WTC11 (cell line): Measurements from ENCODE around the gene ISM2. TPM values are rescaled to one million over a fixed set of nuclear protein-coding genes. Genes with fewer than 3 reads are reported as not detected.

ENCODE experiments used
- ATAC-seq: fragments of 200-7000 bp; cut with Tn5 transposase; 2 replicates; pipeline ENCODE4 v1.10.0; 2021; ENCODE audit warnings: mild to moderate bottlenecking, moderate library complexity
- CTCF ChIA-PET: fragments of 300-600 bp; sonication (Branson Sonifier 250); formaldehyde crosslinking; loops from one replicate; lab custom pipeline; 2021; ENCODE audit warnings: antibody characterized with exemption; lab: Charles Lee
- POLR2A ChIA-PET: fragments of 350-600 bp; sonication (Branson Sonifier 250); formaldehyde crosslinking; loops from one replicate; lab custom pipeline; 2021; ENCODE audit warnings: antibody characterized with exemption; lab: Charles Lee
- DNase-seq: peaks from one replicate; pipeline ENCODE4 v3.0.0; 2021; ENCODE audit warnings: low spot score
- H3K27ac Mint-ChIP-seq: 2 replicates; pipeline ENCODE4 v1.8.0; 2021; ENCODE audit warnings: mixed read lengths
- H3K27me3 Mint-ChIP-seq: 2 replicates; pipeline ENCODE4 v1.8.0; 2021; ENCODE audit warnings: low read depth, mild to moderate bottlenecking, moderate library complexity, mixed read lengths
- H3K36me3 Mint-ChIP-seq: 2 replicates; pipeline ENCODE4 v1.8.0; 2021; ENCODE audit warnings: mixed read lengths
- H3K4me1 Mint-ChIP-seq: 2 replicates; pipeline ENCODE4 v1.8.0; 2022; ENCODE audit warnings: mixed read lengths
- H3K4me3 Mint-ChIP-seq: 2 replicates; pipeline ENCODE4 v1.8.0; 2021; ENCODE audit warnings: mild to moderate bottlenecking, moderate library complexity, mixed read lengths
- H3K9me3 Mint-ChIP-seq: 2 replicates; pipeline ENCODE4 v1.8.0; 2021; ENCODE audit warnings: mixed read lengths
- CDX4 ChIP-seq: fragments of 250-450 bp; sonication (Bioruptor Pico); IDR thresholded peaks from 2 replicates; pipeline ENCODE4 v1.9.0; 2021; ENCODE audit warnings: moderate library complexity, mild to moderate bottlenecking, inconsistent platforms, borderline replicate concordance
- CREB1 ChIP-seq: sonication (generic); formaldehyde crosslinking; IDR thresholded peaks from 2 replicates; pipeline ENCODE4 v1.8.0; 2023; ENCODE audit warnings: mild to moderate bottlenecking, missing genetic modification reagents
- ELF4 ChIP-seq: sonication (generic); formaldehyde crosslinking; IDR thresholded peaks from 2 replicates; pipeline ENCODE4 v1.8.1; 2022; ENCODE audit warnings: low read depth, mild to moderate bottlenecking, moderate library complexity, missing genetic modification reagents
- FOXK1 ChIP-seq: sonication (generic); formaldehyde crosslinking; IDR thresholded peaks from 2 replicates; pipeline ENCODE4 v1.8.0; 2022; ENCODE audit warnings: mild to moderate bottlenecking, moderate library complexity, missing genetic modification reagents
- GABPB1 ChIP-seq: sonication (generic); formaldehyde crosslinking; IDR thresholded peaks from 2 replicates; pipeline ENCODE4 v1.8.1; 2023; ENCODE audit warnings: mild to moderate bottlenecking, missing genetic modification reagents
- GRHL2 ChIP-seq: fragments of 250-450 bp; sonication (Bioruptor Pico); IDR thresholded peaks from 2 replicates; pipeline ENCODE4 v1.8.0; 2022; ENCODE audit warnings: mild to moderate bottlenecking, moderate library complexity; ENCODE audit not compliant: insufficient replicate concordance, severe bottlenecking
- KAT7 ChIP-seq: sonication (generic); formaldehyde crosslinking; IDR thresholded peaks from 2 replicates; pipeline ENCODE4 v1.8.1; 2023; ENCODE audit warnings: missing genetic modification reagents, mild to moderate bottlenecking, borderline replicate concordance
- MAX ChIP-seq: sonication (generic); formaldehyde crosslinking; IDR thresholded peaks from 2 replicates; pipeline ENCODE4 v1.8.0; 2022; ENCODE audit warnings: mild to moderate bottlenecking, missing genetic modification reagents
- NR1H2 ChIP-seq: sonication (generic); formaldehyde crosslinking; IDR thresholded peaks from 2 replicates; pipeline ENCODE4 v1.9.0; 2021; ENCODE audit warnings: mild to moderate bottlenecking, moderate library complexity, missing genetic modification reagents
- NR2C2 ChIP-seq: sonication (generic); formaldehyde crosslinking; IDR thresholded peaks from 2 replicates; pipeline ENCODE4 v1.8.0; 2022; ENCODE audit warnings: mild to moderate bottlenecking, missing genetic modification reagents
- NR3C1 ChIP-seq: sonication (generic); formaldehyde crosslinking; conservative IDR thresholded peaks from 2 replicates; pipeline ENCODE4 v1.8.1; 2023; ENCODE audit warnings: low read depth, mild to moderate bottlenecking, missing genetic modification reagents
- OVOL2 ChIP-seq: fragments of 250-450 bp; sonication (Bioruptor Pico); IDR thresholded peaks from 2 replicates; pipeline ENCODE4 v1.9.0; 2021; ENCODE audit warnings: mild to moderate bottlenecking, borderline replicate concordance
- PREB ChIP-seq: sonication (generic); formaldehyde crosslinking; IDR thresholded peaks from 2 replicates; pipeline ENCODE4 v1.8.1; 2022; ENCODE audit warnings: mild to moderate bottlenecking, missing genetic modification reagents, moderate library complexity, borderline replicate concordance
- SP1 ChIP-seq: sonication (generic); formaldehyde crosslinking; conservative IDR thresholded peaks from 2 replicates; pipeline ENCODE4 v1.8.1; 2022; ENCODE audit warnings: missing genetic modification reagents
- TEAD4 ChIP-seq: sonication (generic); formaldehyde crosslinking; IDR thresholded peaks from 2 replicates; pipeline ENCODE4 v1.8.0; 2022; ENCODE audit warnings: mild to moderate bottlenecking, missing genetic modification reagents
- TP53 ChIP-seq: sonication (generic); formaldehyde crosslinking; IDR thresholded peaks from 2 replicates; pipeline ENCODE4 v1.8.1; 2023; ENCODE audit warnings: mild to moderate bottlenecking, missing genetic modification reagents
- USF1 ChIP-seq: sonication (generic); formaldehyde crosslinking; IDR thresholded peaks from 2 replicates; pipeline ENCODE4 v1.8.0; 2022; ENCODE audit warnings: mild to moderate bottlenecking, missing genetic modification reagents
- USF2 ChIP-seq: sonication (generic); formaldehyde crosslinking; IDR thresholded peaks from 2 replicates; pipeline ENCODE4 v1.8.1; 2023; ENCODE audit warnings: mild to moderate bottlenecking, missing genetic modification reagents, moderate library complexity
- ZBTB43 ChIP-seq: sonication (generic); formaldehyde crosslinking; IDR thresholded peaks from 2 replicates; pipeline ENCODE4 v1.8.1; 2023; ENCODE audit warnings: mild to moderate bottlenecking, missing genetic modification reagents
- ZMAT4 ChIP-seq: fragments of 250-450 bp; sonication (Bioruptor Pico); IDR thresholded peaks from 2 replicates; pipeline ENCODE4 v1.9.0; 2021; ENCODE audit warnings: mild to moderate bottlenecking
- ZNF396 ChIP-seq: fragments of 250-450 bp; sonication (Bioruptor Pico); IDR thresholded peaks from 2 replicates; pipeline ENCODE4 v1.8.0; 2021; ENCODE audit warnings: mild to moderate bottlenecking, moderate library complexity, borderline replicate concordance
- ZNF425 ChIP-seq: fragments of 250-450 bp; sonication (Bioruptor Pico); conservative IDR thresholded peaks from 2 replicates; pipeline ENCODE4 v1.9.0; 2021; ENCODE audit warnings: mild to moderate bottlenecking
- ZNF512 ChIP-seq: sonication (generic); formaldehyde crosslinking; IDR thresholded peaks from 2 replicates; pipeline ENCODE4 v1.8.1; 2022; ENCODE audit warnings: missing genetic modification reagents, borderline replicate concordance
- ZNF671 ChIP-seq: fragments of 250-450 bp; sonication (Bioruptor Pico); IDR thresholded peaks from 2 replicates; pipeline ENCODE4 v1.8.0; 2021; ENCODE audit warnings: mild to moderate bottlenecking
- total RNA-seq: library from RNA; stranded (reverse); gene quantifications from 3 replicates; pipeline ENCODE4 v1.2.3, GENCODE V29; 2021

Gene ISM2
- total RNA-seq, 1 experiment from 2014 or later = 1.4 TPM

GRCh38 chr14:77439861-77440260 is 58.8 kb downstream of the ISM2 start:
- H3K36me3 Mint-ChIP-seq = peaks cover 35% of the 10 kb centered on the region
- CTCF ChIA-PET = no interaction called here
- no peaks in the 10 kb centered on the region for H3K9me3 Mint-ChIP-seq
- DNase-seq = no peak
- no peak for TF ChIP-seq GABPB1
- no peak for TF ChIP-seq SP1 (CRISPR knock-in tag)
- TF ChIP-seq USF1 = no peak
- no peak for TF ChIP-seq CREB1 (CRISPR knock-in tag)
- no peak for TF ChIP-seq NR1H2 (CRISPR knock-in tag)
- no peak for TF ChIP-seq MAX (CRISPR knock-in tag)
- no peak for TF ChIP-seq KAT7 (CRISPR knock-in tag)
- TF ChIP-seq USF2 (CRISPR knock-in tag) = no peak
- TF ChIP-seq NR3C1 = no peak
- no peak for TF ChIP-seq ZNF671
- TF ChIP-seq ZNF425 (CRISPR knock-in tag) = no peak
- TF ChIP-seq OVOL2 (CRISPR knock-in tag) = no peak
- no peak for TF ChIP-seq ZNF512
- TF ChIP-seq ELF4 = no peak
- no peak for TF ChIP-seq TEAD4 (CRISPR knock-in tag)
- TF ChIP-seq, all 79 proteins: peak for 0
- ATAC-seq = no peak
- Mint-ChIP-seq H3K4me1 (no peaks in the 10 kb centered on the region), H3K27ac (no peak overlapping the region), H3K27me3 (no peaks in the 10 kb centered on the region), H3K4me3 (no peak overlapping the region)
- POLR2A ChIA-PET = no interaction called here

GRCh38 chr14:77438596-77438995 is 60.0 kb downstream of the ISM2 start:
- no peak for ATAC-seq
- no peak overlapping the region for H3K4me3 Mint-ChIP-seq
- no peak overlapping the region for H3K27ac Mint-ChIP-seq
- peaks cover 39% of the 10 kb centered on the region for H3K36me3 Mint-ChIP-seq
- TF ChIP-seq SP1 (CRISPR knock-in tag) = no peak
- TF ChIP-seq FOXK1 (CRISPR knock-in tag) = no peak
- TF ChIP-seq GRHL2 (CRISPR knock-in tag) = no peak
- no peak for TF ChIP-seq NR2C2 (CRISPR knock-in tag)
- no peak for TF ChIP-seq TP53 (CRISPR knock-in tag)
- TF ChIP-seq ZBTB43 (CRISPR knock-in tag) = no peak
- no peak for TF ChIP-seq CDX4 (CRISPR knock-in tag)
- no peak for TF ChIP-seq ZMAT4 (CRISPR knock-in tag)
- TF ChIP-seq ZNF396 (CRISPR knock-in tag) = no peak
- no peak for TF ChIP-seq PREB (CRISPR knock-in tag)
- ChIA-PET CTCF (interaction anchor here (0.6 to 0.7 kb wide), 3 partner anchors 19 to 315 kb away, joined by 3 to 4 read pairs (median 3); partner anchors contain the start of gene AHSA1), POLR2A (no interaction called here)
- no peaks in the 10 kb centered on the region for H3K4me1 Mint-ChIP-seq
- no peaks in the 10 kb centered on the region for H3K9me3 Mint-ChIP-seq
- H3K27me3 Mint-ChIP-seq = no peaks in the 10 kb centered on the region
- no peak for DNase-seq
